T-helper 2 cell treated with Interferon-gamma antibody and Interleukin-4, amounts not matched to agents 100 ng/mL and 5 ng/mL, for 36 hours (primary cell): ENCODE data around the gene C20orf144. TPM values are rescaled to one million over a fixed set of nuclear protein-coding genes. Genes with fewer than 3 reads are reported as not detected.
"Not testable (repeated sequence)": the region's sequence is repeated elsewhere in the genome, so short reads cannot be mapped to it uniquely, and the experiment has no call there.

Source experiments
- intact Hi-C: fragments of 100-400 bp; cut with micrococcal nuclease; formaldehyde crosslinking; loops from one replicate; pipeline ENCODE4 v1.15.1; 2023
- total RNA-seq: library from RNA; stranded (reverse); gene quantifications from 2 replicates; pipeline ENCODE4 v1.2.3, GENCODE V29; 2022

C20orf144 gene
- total RNA-seq, 1 donor from 2014 or later = 0.25 TPM

GRCh38 chr20:33687993-33688937 lies 26.1 kb downstream of the C20orf144 start:
- intact Hi-C loops = loop anchor here (2.0 to 5.0 kb wide), 4 partner anchors 43 to 424 kb away; partner anchors contain the start of genes CHMP4B, EIF2S2, RALY and ZNF341

GRCh38 chr20:33688938-33689424 lies 26.9 kb downstream of the C20orf144 start:
- intact Hi-C loops = loop anchor here (5.0 kb wide), 2 partner anchors 303 to 423 kb away; partner anchors contain the start of genes EIF2S2 and RALY

GRCh38 chr20:33689493-33689892 lies 27.4 kb downstream of the C20orf144 start:
- intact Hi-C loops = loop anchor here (5.0 kb wide), 2 partner anchors 303 to 423 kb away; partner anchors contain the start of genes EIF2S2 and RALY

- intact Hi-C loops = loop anchor here (5.0 kb wide), 2 partner anchors 302 to 422 kb away; partner anchors contain the start of genes EIF2S2 and RALY
Measured at GRCh38 chr20:33689973-33690372, 27.8 kb downstream of the C20orf144 start.

GRCh38 chr20:33693289-33693688 lies 31.2 kb downstream of the C20orf144 start:
- intact Hi-C loops = no loop called here

GRCh38 chr20:33693741-33694638 lies 31.9 kb downstream of the C20orf144 start:
- intact Hi-C loops = no loop called here

- intact Hi-C loops = no loop called here
Measured at GRCh38 chr20:33694639-33695012, 32.5 kb downstream of the C20orf144 start.

GRCh38 chr20:33696448-33696847 lies 34.3 kb downstream of the C20orf144 start:
- intact Hi-C loops = no loop called here

- intact Hi-C loops = no loop called here
Measured at GRCh38 chr20:33697129-33697528, 35.0 kb downstream of the C20orf144 start.

GRCh38 chr20:33698966-33699365 lies 36.8 kb downstream of the C20orf144 start:
- intact Hi-C loops = not testable (repeated sequence)

GRCh38 chr20:33700696-33701441 lies 38.7 kb downstream of the C20orf144 start:
- intact Hi-C loops = not testable (repeated sequence)

- intact Hi-C loops = no loop called here
Measured at GRCh38 chr20:33701629-33702450, 39.7 kb downstream of the C20orf144 start.

GRCh38 chr20:33702861-33703260 lies 40.7 kb downstream of the C20orf144 start:
- intact Hi-C loops = no loop called here

GRCh38 chr20:33703498-33704137 lies 41.5 kb downstream of the C20orf144 start:
- intact Hi-C loops = no loop called here

GRCh38 chr20:33704197-33704924 lies 42.2 kb downstream of the C20orf144 start:
- intact Hi-C loops = no loop called here

GRCh38 chr20:33707668-33708067 lies 45.5 kb downstream of the C20orf144 start:
- intact Hi-C loops = no loop called here

- intact Hi-C loops = no loop called here
Measured at GRCh38 chr20:33709398-33709797, 47.3 kb downstream of the C20orf144 start.

GRCh38 chr20:33709905-33710541 lies 47.9 kb downstream of the C20orf144 start:
- intact Hi-C loops = no loop called here
